AG04450 (cell line): ENCODE data around the gene RHOC. TPM values are rescaled to one million over a fixed set of nuclear protein-coding genes. Genes with fewer than 3 reads are reported as not detected.

Source experiments
- CTCF ChIA-PET: fragments of 300-600, 350-600 bp; formaldehyde crosslinking; extraction: SDS; loops from one replicate; lab custom pipeline; 2022; ENCODE audit warnings: antibody characterized with exemption, inconsistent platforms; lab: Charles Lee
- POLR2A ChIA-PET: fragments of 350-600 bp; formaldehyde crosslinking; extraction: SDS; loops from one replicate; lab custom pipeline; 2021; ENCODE audit warnings: antibody characterized with exemption, inconsistent platforms; lab: Yijun Ruan, JAX
- DNase-seq: peaks from one replicate; pipeline ENCODE4 v3.0.0-alpha.2; 2011; ENCODE audit warnings: low read depth, low spot score
- H3K27ac ChIP-seq: one replicate; pipeline ENCODE4 v1.5.1; 2012; ENCODE audit warnings: low read depth, low read length, control low read depth
- H3K27me3 ChIP-seq: one replicate; pipeline ENCODE4 v1.6.0; 2012; ENCODE audit warnings: low read length; ENCODE audit not compliant: control insufficient read depth, insufficient read depth
- H3K4me3 ChIP-seq: 2 replicates; pipeline ENCODE4 v1.5.1; 2011; ENCODE audit warnings: mild to moderate bottlenecking, low read depth, low read length, control low read depth
- H3K9me3 ChIP-seq: 2 replicates; pipeline ENCODE4 v1.5.1; 2012; ENCODE audit warnings: low read length; ENCODE audit not compliant: control insufficient read depth, insufficient read depth
- CTCF ChIP-seq: IDR thresholded peaks from 2 replicates; pipeline ENCODE4 v1.5.1; 2011; ENCODE audit warnings: low read depth, low read length, control low read depth, inconsistent platforms
- polyA plus RNA-seq: library from polyadenylated mRNA; depleted of rRNA; stranded (reverse); fragments of >200 nt; gene quantifications from 2 replicates; pipeline ENCODE4 v1.2.3, GENCODE V29; 2011

Gene RHOC
- polyA plus RNA-seq, 1 experiment = 574 TPM

GRCh38 chr1:112714313-112715263, 7.7 kb upstream of the RHOC start:
- Histone ChIP-seq H3K9me3 (no peaks in the 10 kb centered on the region; the same call in 1 of the 2 replicates), H3K4me3 (peak overlapping the region; percentile 68), H3K27me3 (peaks cover 3% of the 10 kb centered on the region), H3K27ac (no peak overlapping the region)
- POLR2A ChIA-PET = interaction anchor here (0.6 to 1.5 kb wide), 8 partner anchors 10 to 358 kb away, joined by 3 to 8 read pairs (median 4); partner anchors contain the start of genes LRIG2, MOV10 and SLC16A1
- no peak for TF ChIP-seq CTCF
- no peak for DNase-seq
- CTCF ChIA-PET = interaction anchor here (0.7 to 12.0 kb wide), 19 partner anchors 7 to 374 kb away, joined by 3 to 515 read pairs (median 15); partner anchors contain the start of genes LRIG2 and RHOC

GRCh38 chr1:112713466-112714312, 6.8 kb upstream of the RHOC start:
- CTCF ChIA-PET = interaction anchor here (1.3 to 12.0 kb wide), 2 partner anchors 90 to 323 kb away, joined by 3 to 515 read pairs; no protein-coding TSS in a partner anchor
- POLR2A ChIA-PET = interaction anchor here (0.8 kb wide), 1 partner anchor 320 kb away, joined by 3 read pairs; no protein-coding TSS in a partner anchor
- no peak for TF ChIP-seq CTCF
- Histone ChIP-seq H3K9me3 (no peaks in the 10 kb centered on the region; the same call in 1 of the 2 replicates), H3K27me3 (peaks cover 3% of the 10 kb centered on the region), H3K27ac (no peak overlapping the region), H3K4me3 (peak overlapping the region; percentile 68)
- no peak for DNase-seq

- H3K27ac ChIP-seq = no peak overlapping the region
- DNase-seq = no peak
- H3K9me3 ChIP-seq = no peaks in the 10 kb centered on the region; the same call in 1 of the 2 replicates
- ChIA-PET CTCF (interaction anchor here (1.3 to 12.0 kb wide), 2 partner anchors 91 to 322 kb away, joined by 3 to 515 read pairs; no protein-coding TSS in a partner anchor), POLR2A (no interaction called here)
- TF ChIP-seq CTCF = no peak
- H3K4me3 ChIP-seq = no peak overlapping the region
- H3K27me3 ChIP-seq = peaks cover 3% of the 10 kb centered on the region
Measured at GRCh38 chr1:112712701-112713128, 5.8 kb upstream of the RHOC start.

- no peaks in the 10 kb centered on the region; the same call in 1 of the 2 replicates for H3K9me3 ChIP-seq
- no peak for TF ChIP-seq CTCF
- H3K27ac ChIP-seq = no peak overlapping the region
- CTCF ChIA-PET = interaction anchor here (1.3 to 12.0 kb wide), 2 partner anchors 91 to 321 kb away, joined by 3 to 515 read pairs; no protein-coding TSS in a partner anchor
- no peak for DNase-seq
- no peak overlapping the region for H3K4me3 ChIP-seq
- H3K27me3 ChIP-seq = peaks cover 3% of the 10 kb centered on the region
- POLR2A ChIA-PET = no interaction called here
Measured at GRCh38 chr1:112712191-112712590, 5.3 kb upstream of the RHOC start.
